Measurements from ENCODE around the gene ANGPTL2. TPM values are rescaled to one million over a fixed set of nuclear protein-coding genes. Genes with fewer than 3 reads are reported as not detected.

The ANGPTL2 gene
- total RNA-seq, 1 donor from 2014 or later, result 16.6 TPM

- DNase-seq (ENCODE audit: low spot score in 2 of 2, unreplicated experiment in 2 of 2), result no peak
- no peaks in the 10 kb centered on the region for H3K4me1 Mint-ChIP-seq
- H3K4me3 Mint-ChIP-seq, result no peak overlapping the region
- H3K36me3 Mint-ChIP-seq, result peaks cover 5% of the 10 kb centered on the region
- no peak for TF ChIP-seq CTCF (IDR thresholded peaks at IDR 0.05; ENCODE audit: unreplicated experiment)
- no peak overlapping the region for H3K27ac Mint-ChIP-seq
- no peaks in the 10 kb centered on the region for H3K9me3 Mint-ChIP-seq
- no peaks in the 10 kb centered on the region for H3K27me3 Mint-ChIP-seq (ENCODE audit: low read depth)
Observed at GRCh38 chr9:127081250-127082185, 40.9 kb downstream of the ANGPTL2 start.

- Mint-ChIP-seq H3K27me3 (ENCODE audit: low read depth) (no peaks in the 10 kb centered on the region), H3K36me3 (peaks cover 5% of the 10 kb centered on the region), H3K4me1 (peaks cover 9% of the 10 kb centered on the region), H3K9me3 (no peaks in the 10 kb centered on the region), H3K27ac (no peak overlapping the region), H3K4me3 (no peak overlapping the region)
- no peak for DNase-seq (ENCODE audit: low spot score in 2 of 2, unreplicated experiment in 2 of 2)
- no peak for TF ChIP-seq CTCF (IDR thresholded peaks at IDR 0.05; ENCODE audit: unreplicated experiment)
Observed at GRCh38 chr9:127079446-127080140, 42.8 kb downstream of the ANGPTL2 start.

- no peak for TF ChIP-seq CTCF (IDR thresholded peaks at IDR 0.05; ENCODE audit: unreplicated experiment)
- H3K27me3 Mint-ChIP-seq (ENCODE audit: low read depth), result no peaks in the 10 kb centered on the region
- no peaks in the 10 kb centered on the region for H3K9me3 Mint-ChIP-seq
- DNase-seq (ENCODE audit: low spot score in 2 of 2, unreplicated experiment in 2 of 2), result no peak
- no peak overlapping the region for H3K27ac Mint-ChIP-seq
- H3K4me1 Mint-ChIP-seq, result peaks cover 9% of the 10 kb centered on the region
- no peak overlapping the region for H3K4me3 Mint-ChIP-seq
- H3K36me3 Mint-ChIP-seq, result peaks cover 5% of the 10 kb centered on the region
Observed at GRCh38 chr9:127078988-127079387, 43.4 kb downstream of the ANGPTL2 start.

GRCh38 chr9:127078336-127078735, 44.1 kb downstream of the ANGPTL2 start:
- no peak for DNase-seq (ENCODE audit: low spot score in 2 of 2, unreplicated experiment in 2 of 2)
- Mint-ChIP-seq H3K27ac (no peak overlapping the region), H3K9me3 (no peaks in the 10 kb centered on the region), H3K4me1 (peaks cover 9% of the 10 kb centered on the region), H3K4me3 (no peak overlapping the region), H3K36me3 (peaks cover 5% of the 10 kb centered on the region), H3K27me3 (ENCODE audit: low read depth) (no peaks in the 10 kb centered on the region)
- no peak for TF ChIP-seq CTCF (IDR thresholded peaks at IDR 0.05; ENCODE audit: unreplicated experiment)

GRCh38 chr9:127077644-127077946, 44.8 kb downstream of the ANGPTL2 start:
- no peak for TF ChIP-seq CTCF (IDR thresholded peaks at IDR 0.05; ENCODE audit: unreplicated experiment)
- peaks cover 8% of the 10 kb centered on the region for H3K36me3 Mint-ChIP-seq
- H3K9me3 Mint-ChIP-seq, result peaks cover 4% of the 10 kb centered on the region
- no peaks in the 10 kb centered on the region for H3K27me3 Mint-ChIP-seq (ENCODE audit: low read depth)
- H3K4me1 Mint-ChIP-seq, result peaks cover 9% of the 10 kb centered on the region
- H3K4me3 Mint-ChIP-seq, result no peak overlapping the region
- no peak for DNase-seq (ENCODE audit: low spot score in 2 of 2, unreplicated experiment in 2 of 2)
- H3K27ac Mint-ChIP-seq, result no peak overlapping the region

Data from mesothelial cell of epicardium (in vitro differentiated cells).